Activated CD4-positive, alpha-beta T cell treated with anti-CD3 and anti-CD28 coated beads for 36 hours (primary cell): ENCODE results near the gene RNF11. TPM values are rescaled to one million over a fixed set of nuclear protein-coding genes. Genes with fewer than 3 reads are reported as not detected.
A peak's percentile ranks its signal among the peaks of the same experiment; 100 is the strongest.
"Not testable (repeated sequence)": the region's sequence is repeated elsewhere in the genome, so short reads cannot be mapped to it uniquely, and the experiment has no call there.

ENCODE experiments used
- ATAC-seq: fragments of 200-7000 bp; cut with Tn5 transposase; one replicate; pipeline ENCODE4 v1.10.0; 2021; ENCODE audit warnings: mild to moderate bottlenecking, moderate library complexity
- CTCF ChIA-PET: fragments of 350-600 bp; sonication (Branson Sonifier 250); formaldehyde crosslinking; loops from one replicate; lab custom pipeline; 2021; ENCODE audit warnings: antibody characterized with exemption; lab: Charles Lee
- POLR2A ChIA-PET: fragments of 350-600 bp; sonication (Branson Sonifier 250); formaldehyde crosslinking; loops from one replicate; lab custom pipeline; 2021; ENCODE audit warnings: antibody characterized with exemption, inconsistent platforms; lab: Charles Lee
- DNase-seq: peaks from one replicate; pipeline ENCODE4 v3.0.0-alpha.2; 2020
- H3K27ac Mint-ChIP-seq: one replicate; pipeline ENCODE4 v1.8.0; 2021; ENCODE audit warnings: mixed read lengths
- H3K27me3 Mint-ChIP-seq: one replicate; pipeline ENCODE4 v1.8.0; 2021; ENCODE audit warnings: mixed read lengths
- H3K36me3 Mint-ChIP-seq: one replicate; pipeline ENCODE4 v1.8.0; 2021; ENCODE audit warnings: low read depth, mixed read lengths
- H3K4me1 Mint-ChIP-seq: one replicate; pipeline ENCODE4 v1.8.0; 2021; ENCODE audit warnings: mixed read lengths
- H3K4me3 Mint-ChIP-seq: one replicate; pipeline ENCODE4 v1.8.0; 2021; ENCODE audit warnings: mild to moderate bottlenecking, moderate library complexity, mixed read lengths
- H3K9me3 Mint-ChIP-seq: one replicate; pipeline ENCODE4 v1.8.0; 2021; ENCODE audit warnings: low read depth, mixed read lengths
- intact Hi-C, 2 experiments: fragments of 100-400 bp; cut with DNase I in 1 of 2; cut with micrococcal nuclease in 1 of 2; formaldehyde crosslinking; loops; one replicate each; pipeline versions ENCODE4 v1.14.2 to v1.15.1; 2022 to 2024; cut with DNase I, micrococcal nuclease
- total RNA-seq, 2 experiments: library from RNA; stranded (reverse); gene quantifications; one replicate each; pipeline ENCODE4 v1.2.3, GENCODE V29; 2021

Gene RNF11
- total RNA-seq, 2 experiments from 2014 or later: 20.6 to 26.0 TPM

- CTCF ChIA-PET: interaction anchor here (0.9 kb wide), 1 partner anchor 38 kb away, joined by 3 read pairs; no protein-coding TSS in a partner anchor
Measured at GRCh38 chr1:51227231-51227960, 8.7 kb upstream of the RNF11 start.

GRCh38 chr1:51228471-51228870, 7.6 kb upstream of the RNF11 start:
- H3K9me3 Mint-ChIP-seq, ATAC-seq, H3K4me3 Mint-ChIP-seq, CTCF ChIA-PET, H3K27ac Mint-ChIP-seq, H3K27me3 Mint-ChIP-seq, POLR2A ChIA-PET, DNase-seq, H3K36me3 Mint-ChIP-seq, H3K4me1 Mint-ChIP-seq, intact Hi-C loops: not testable (repeated sequence)

More at GRCh38 chr1:51227231-51227960, 8.7 kb upstream of the RNF11 start:
- POLR2A ChIA-PET, H3K27me3 Mint-ChIP-seq, H3K4me1 Mint-ChIP-seq, ATAC-seq, DNase-seq, H3K36me3 Mint-ChIP-seq, H3K9me3 Mint-ChIP-seq, H3K4me3 Mint-ChIP-seq, H3K27ac Mint-ChIP-seq, intact Hi-C loops: not testable (repeated sequence)

GRCh38 chr1:51230501-51231078, 5.5 kb upstream of the RNF11 start:
- Mint-ChIP-seq H3K27me3 (peaks cover 3% of the 10 kb centered on the region), H3K27ac (no peak overlapping the region), H3K36me3 (no peaks in the 10 kb centered on the region), H3K4me1 (peaks cover 15% of the 10 kb centered on the region), H3K4me3 (no peak overlapping the region), H3K9me3 (no peaks in the 10 kb centered on the region)
- no peak for ATAC-seq
- intact Hi-C loops: loop anchor here in 1 of 2 experiments (10.0 kb wide), 1 partner anchor 284 kb away; the partner anchor contains the start of gene EPS15
- ChIA-PET CTCF (no interaction called here), POLR2A (no interaction called here)
- no peak for DNase-seq

GRCh38 chr1:51231120-51231519, 5.0 kb upstream of the RNF11 start:
- intact Hi-C loops: loop anchor here in 1 of 2 experiments (10.0 kb wide), 1 partner anchor 284 kb away; the partner anchor contains the start of gene EPS15
- ATAC-seq: no peak
- no peak overlapping the region for H3K27ac Mint-ChIP-seq
- no peaks in the 10 kb centered on the region for H3K36me3 Mint-ChIP-seq
- ChIA-PET POLR2A (no interaction called here), CTCF (interaction anchor here (0.5 kb wide), 1 partner anchor 11 kb away, joined by 3 read pairs; no protein-coding TSS in a partner anchor)
- H3K27me3 Mint-ChIP-seq: peaks cover 3% of the 10 kb centered on the region
- DNase-seq: no peak
- H3K9me3 Mint-ChIP-seq: no peaks in the 10 kb centered on the region
- H3K4me1 Mint-ChIP-seq: peaks cover 19% of the 10 kb centered on the region
- no peak overlapping the region for H3K4me3 Mint-ChIP-seq

GRCh38 chr1:51231896-51232295, 4.2 kb upstream of the RNF11 start:
- Mint-ChIP-seq H3K27me3 (peaks cover 1% of the 10 kb centered on the region), H3K27ac (no peak overlapping the region), H3K4me3 (no peak overlapping the region), H3K4me1 (peaks cover 19% of the 10 kb centered on the region), H3K36me3 (no peaks in the 10 kb centered on the region), H3K9me3 (no peaks in the 10 kb centered on the region)
- DNase-seq: no peak
- ATAC-seq: no peak
- intact Hi-C loops: loop anchor here in 1 of 2 experiments (10.0 kb wide), 1 partner anchor 283 kb away; the partner anchor contains the start of gene EPS15
- ChIA-PET CTCF (interaction anchor here (1.3 kb wide), 1 partner anchor 33 kb away, joined by 3 read pairs; no protein-coding TSS in a partner anchor), POLR2A (no interaction called here)

GRCh38 chr1:51234236-51234635, 1.8 kb upstream of the RNF11 start:
- peaks cover 19% of the 10 kb centered on the region for H3K4me1 Mint-ChIP-seq
- H3K27me3 Mint-ChIP-seq, H3K27ac Mint-ChIP-seq, H3K36me3 Mint-ChIP-seq, DNase-seq, H3K4me3 Mint-ChIP-seq, H3K9me3 Mint-ChIP-seq, ATAC-seq: not testable (repeated sequence)
- ChIA-PET POLR2A (interaction anchor here (0.7 kb wide), 1 partner anchor 30 kb away, joined by 3 read pairs; no protein-coding TSS in a partner anchor), CTCF (interaction anchor here (0.6 to 0.7 kb wide), 2 partner anchors 73 to 91 kb away, joined by 3 read pairs; no protein-coding TSS in a partner anchor)
- intact Hi-C loops: loop anchor here in 1 of 2 experiments (10.0 kb wide), 1 partner anchor 281 kb away; the partner anchor contains the start of gene EPS15

GRCh38 chr1:51234721-51235425, 1.2 kb upstream of the RNF11 start:
- H3K9me3 Mint-ChIP-seq: no peaks in the 10 kb centered on the region
- CTCF ChIA-PET: interaction anchor here (0.6 to 0.7 kb wide), 2 partner anchors 10 to 64 kb away, joined by 3 read pairs; no protein-coding TSS in a partner anchor
- intact Hi-C loops: loop anchor here in 1 of 2 experiments (5.0 to 10.0 kb wide), 2 partner anchors 268 to 280 kb away; partner anchors contain the start of gene EPS15
- peak overlapping the region; percentile 90 for H3K27ac Mint-ChIP-seq
- H3K27me3 Mint-ChIP-seq: no peaks in the 10 kb centered on the region
- H3K4me1 Mint-ChIP-seq: peaks cover 20% of the 10 kb centered on the region
- ATAC-seq (peak; percentile 48), DNase-seq (peak; percentile 83)
- H3K4me3 Mint-ChIP-seq: peak overlapping the region; percentile 79
- peaks cover 1% of the 10 kb centered on the region for H3K36me3 Mint-ChIP-seq
- POLR2A ChIA-PET: interaction anchor here (0.5 kb wide), 1 partner anchor 628 kb away, joined by 4 read pairs; no protein-coding TSS in a partner anchor

GRCh38 chr1:51236531-51237350, 668 bp downstream of the RNF11 start:
- Mint-ChIP-seq H3K27ac (no peak overlapping the region), H3K9me3 (no peaks in the 10 kb centered on the region), H3K4me3 (no peak overlapping the region), H3K36me3 (peaks cover 1% of the 10 kb centered on the region), H3K4me1 (peaks cover 36% of the 10 kb centered on the region), H3K27me3 (no peaks in the 10 kb centered on the region)
- CTCF ChIA-PET: interaction anchor here (1.1 to 1.7 kb wide), 4 partner anchors 19 to 58 kb away, joined by 3 to 5 read pairs (median 4); no protein-coding TSS in a partner anchor
- POLR2A ChIA-PET: interaction anchor here (0.6 to 1.2 kb wide), 2 partner anchors 277 to 520 kb away, joined by 3 to 4 read pairs; partner anchors contain the start of gene FAF1
- intact Hi-C loops: loop anchor here (1.0 to 10.0 kb wide), 9 partner anchors 60 to 642 kb away; partner anchors contain the start of genes EPS15 (in 2 of the 2), FAF1 (in 1 of the 2) and NRDC (in 1 of the 2)
- DNase-seq: peak; percentile 63
- peak; percentile 20 for ATAC-seq

GRCh38 chr1:51237351-51238033, 1.4 kb downstream of the RNF11 start:
- POLR2A ChIA-PET: no interaction called here
- peaks cover 1% of the 10 kb centered on the region for H3K36me3 Mint-ChIP-seq

More at GRCh38 chr1:51237351-51238033, 1.4 kb downstream of the RNF11 start:
- Mint-ChIP-seq H3K27ac (no peak overlapping the region), H3K4me1 (peaks cover 36% of the 10 kb centered on the region), H3K27me3 (no peaks in the 10 kb centered on the region), H3K9me3 (no peaks in the 10 kb centered on the region), H3K4me3 (no peak overlapping the region)
- intact Hi-C loops: loop anchor here (2.0 to 10.0 kb wide), 6 partner anchors 59 to 491 kb away; partner anchors contain the start of genes EPS15 (in 1 of the 2) and FAF1 (in 1 of the 2)
- DNase-seq: no peak
- ATAC-seq: no peak
- CTCF ChIA-PET: interaction anchor here (0.7 to 1.7 kb wide), 4 partner anchors 18 to 58 kb away, joined by 3 to 5 read pairs (median 4); no protein-coding TSS in a partner anchor
